GM23338 (cell line): ENCODE measurements around the gene MON2. TPM values are rescaled to one million over a fixed set of nuclear protein-coding genes. Genes with fewer than 3 reads are reported as not detected.

Experiments
- ATAC-seq: fragments of 200-7000 bp; cut with Tn5 transposase; 3 replicates; pipeline ENCODE4 v1.9.1; 2020
- DNase-seq: peaks from one replicate; pipeline ENCODE4 v3.0.0-alpha.2; 2015; ENCODE audit warnings: low spot score
- H2AFZ ChIP-seq: fragments of 200-600 bp; sonication (generic); 2 replicates; pipeline ENCODE4 v1.8.0; 2016; ENCODE audit warnings: antibody characterized with exemption, mild to moderate bottlenecking, moderate library complexity
- H3F3A ChIP-seq: fragments of 200-600 bp; sonication (generic); replicated peaks from 2 replicates; pipeline ENCODE4 v1.8.0; 2017; ENCODE audit warnings: antibody characterized with exemption, mixed run types, low read depth
- H3K27ac ChIP-seq: fragments of 200-600 bp; sonication (generic); 2 replicates; pipeline ENCODE4 v1.6.1; 2016; ENCODE audit warnings: low read depth
- H3K27me3 ChIP-seq: fragments of 200-600 bp; sonication (generic); 2 replicates; pipeline ENCODE4 v1.8.0; 2016; ENCODE audit warnings: mild to moderate bottlenecking, mixed run types, moderate library complexity; ENCODE audit not compliant: insufficient read depth
- H3K36me3 ChIP-seq: fragments of 200-600 bp; sonication (generic); 2 replicates; pipeline ENCODE4 v1.8.0; 2016; ENCODE audit warnings: mild to moderate bottlenecking; ENCODE audit not compliant: insufficient read depth
- H3K4me1 ChIP-seq: fragments of 200-600 bp; sonication (generic); 2 replicates; pipeline ENCODE4 v1.8.0; 2016; ENCODE audit warnings: mild to moderate bottlenecking, moderate library complexity; ENCODE audit not compliant: insufficient read depth
- H3K4me2 ChIP-seq: fragments of 200-600 bp; sonication (generic); 2 replicates; pipeline ENCODE4 v1.7.1; 2017; ENCODE audit warnings: mixed run types
- H3K4me3 ChIP-seq: fragments of 200-600 bp; sonication (generic); 2 replicates; pipeline ENCODE4 v1.6.1; 2016; ENCODE audit warnings: mixed run types
- H3K79me2 ChIP-seq: fragments of 200-600 bp; sonication (generic); replicated peaks from 2 replicates; pipeline ENCODE4 v1.8.0; 2017; ENCODE audit warnings: mild to moderate bottlenecking; ENCODE audit not compliant: insufficient read depth
- H3K9me2 ChIP-seq: fragments of 200-600 bp; sonication (generic); 2 replicates; pipeline ENCODE4 v1.8.0; 2017; ENCODE audit not compliant: insufficient read depth
- H4K20me1 ChIP-seq: fragments of 200-600 bp; sonication (generic); replicated peaks from 2 replicates; pipeline ENCODE4 v1.8.0; 2017; ENCODE audit warnings: mild to moderate bottlenecking; ENCODE audit not compliant: insufficient read depth
- H3K27ac Mint-ChIP-seq: 2 replicates; pipeline ENCODE4 v1.8.0; 2020; ENCODE audit warnings: inconsistent platforms, mild to moderate bottlenecking, moderate library complexity, mixed read lengths
- H3K27me3 Mint-ChIP-seq: 3 replicates; pipeline ENCODE4 v1.8.0; 2022; ENCODE audit warnings: low read depth, mild to moderate bottlenecking, moderate library complexity, mixed read lengths, inconsistent platforms; ENCODE audit not compliant: insufficient read depth, poor library complexity
- H3K36me3 Mint-ChIP-seq: 3 replicates; pipeline ENCODE4 v1.8.0; 2021; ENCODE audit warnings: low read depth, mild to moderate bottlenecking, inconsistent platforms, moderate library complexity, mixed read lengths
- H3K4me1 Mint-ChIP-seq: 3 replicates; pipeline ENCODE4 v1.8.0; 2020; ENCODE audit warnings: mild to moderate bottlenecking, inconsistent platforms, mixed read lengths
- H3K4me3 Mint-ChIP-seq: 3 replicates; pipeline ENCODE4 v1.8.0; 2021; ENCODE audit warnings: moderate library complexity, mild to moderate bottlenecking, inconsistent platforms, mixed read lengths
- H3K9me3 Mint-ChIP-seq: 3 replicates; pipeline ENCODE4 v1.8.0; 2020; ENCODE audit warnings: moderate library complexity, mild to moderate bottlenecking, inconsistent platforms, mixed read lengths
- CREB1 ChIP-seq: fragments of 250-450 bp; sonication (Bioruptor Pico); IDR thresholded peaks from 2 replicates; pipeline ENCODE4 v1.5.0; 2020; ENCODE audit warnings: low read depth, mild to moderate bottlenecking, moderate library complexity
- CTCF ChIP-seq, 2 experiments: fragments of 200-600 bp in 1 of 2; sonication (generic) in 1 of 2; conservative IDR thresholded peaks; 2 replicates each; pipeline versions ENCODE4 v1.5.1 to v1.6.1; 2016 to 2017; ENCODE audit warnings: antibody characterized with exemption in 2 of 2, low read depth in 2 of 2, mild to moderate bottlenecking in 2 of 2, moderate library complexity in 1 of 2
- ETS1 ChIP-seq: IDR thresholded peaks from 2 replicates; pipeline ENCODE4 v1.6.1; 2016; ENCODE audit warnings: antibody characterized with exemption
- EZH2 ChIP-seq: fragments of 200-600 bp; sonication (generic); IDR thresholded peaks from one replicate; pipeline ENCODE4 v1.8.0; 2017; ENCODE audit warnings: antibody characterized with exemption, mild to moderate bottlenecking, low read depth; ENCODE audit not compliant: unreplicated experiment
- EZH2phosphoT487 ChIP-seq: fragments of 200-600 bp; sonication (generic); IDR thresholded peaks from one replicate; pipeline ENCODE4 v1.8.1; 2018; ENCODE audit warnings: antibody characterized with exemption; ENCODE audit not compliant: unreplicated experiment
- JUNB ChIP-seq: IDR thresholded peaks from one replicate; pipeline ENCODE4 v1.6.1; 2016; ENCODE audit warnings: antibody characterized with exemption; ENCODE audit not compliant: unreplicated experiment
- NANOG ChIP-seq: IDR thresholded peaks from 2 replicates; pipeline ENCODE4 v1.6.1; 2016; ENCODE audit warnings: antibody characterized with exemption, borderline replicate concordance
- POLR2AphosphoS5 ChIP-seq: IDR thresholded peaks from 2 replicates; pipeline ENCODE4 v1.6.1; 2016; ENCODE audit warnings: antibody characterized with exemption, low read depth
- REST ChIP-seq: IDR thresholded peaks from one replicate; pipeline ENCODE4 v1.6.1; 2018; ENCODE audit warnings: antibody characterized with exemption; ENCODE audit not compliant: unreplicated experiment
- STAT1 ChIP-seq: IDR thresholded peaks from one replicate; pipeline ENCODE4 v1.6.1; 2016; ENCODE audit warnings: antibody characterized with exemption; ENCODE audit not compliant: unreplicated experiment
- ZNF114 ChIP-seq: fragments of 250-450 bp; sonication (Bioruptor Pico); IDR thresholded peaks from 2 replicates; pipeline ENCODE4 v1.5.0; 2020; ENCODE audit warnings: mild to moderate bottlenecking, moderate library complexity
- ZNF331 ChIP-seq: fragments of 250-450 bp; sonication (Bioruptor Pico); IDR thresholded peaks from 2 replicates; pipeline ENCODE4 v1.5.0; 2020; ENCODE audit warnings: low read depth, mild to moderate bottlenecking, moderate library complexity
- ZNF462 ChIP-seq: fragments of 250-450 bp; sonication (Bioruptor Pico); IDR thresholded peaks from 2 replicates; pipeline ENCODE4 v1.5.0; 2020; ENCODE audit warnings: mild to moderate bottlenecking, moderate library complexity
- polyA plus RNA-seq: library from polyadenylated mRNA; unstranded; fragments of >200 nt; fragmentation: Nextera tagmentation; extraction: Ambion mirVana; gene quantifications from 2 replicates; pipeline ENCODE4 v1.2.1, GENCODE V29; 2016
- total RNA-seq: library from RNA; depleted of rRNA; stranded (reverse); fragments of >200 nt; shearing (Covaris generic); gene quantifications from 2 replicates; pipeline ENCODE4 v1.2.3, GENCODE V29; 2014

The MON2 gene
- total and polyA plus RNA-seq, 2 experiments from 2014 or later, result 11.0 to 27.3 TPM

- H3K36me3 Mint-ChIP-seq, result peaks cover 5% of the 10 kb centered on the region; the same call in 2 of the 3 replicates
These were observed 76.7 kb downstream of the MON2 start for GRCh38 chr12:62543324-62543723.

More at GRCh38 chr12:62543324-62543723, 76.7 kb downstream of the MON2 start:
- Histone ChIP-seq H3K79me2 (no peaks in the 10 kb centered on the region), H3K4me2 (no peak overlapping the region), H3K4me3 (no peak overlapping the region), H2AFZ (no peak overlapping the region), H3K27ac (no peak overlapping the region; the same call in 1 of the 2 replicates), H3K9me2 (no peaks in the 10 kb centered on the region), H3K36me3 (peaks cover 6% of the 10 kb centered on the region; the same call in 1 of the 2 replicates), H3F3A (no peaks in the 10 kb centered on the region), H4K20me1 (no peaks in the 10 kb centered on the region), H3K27me3 (no peaks in the 10 kb centered on the region), H3K4me1 (no peaks in the 10 kb centered on the region)
- no peak for ATAC-seq
- Mint-ChIP-seq H3K9me3 (no peaks in the 10 kb centered on the region), H3K27me3 (no peaks in the 10 kb centered on the region), H3K27ac (no peak overlapping the region), H3K4me3 (no peak overlapping the region), H3K4me1 (no peaks in the 10 kb centered on the region)
- DNase-seq, result no peak
- TF ChIP-seq STAT1 (no peak), ZNF114 (CRISPR knock-in tag) (no peak), ETS1 (no peak), EZH2 (no peak), ZNF331 (no peak), EZH2phosphoT487 (no peak), POLR2AphosphoS5 (no peak), JUNB (no peak), REST (no peak), NANOG (no peak), ZNF462 (CRISPR knock-in tag) (no peak), CREB1 (CRISPR knock-in tag) (no peak), CTCF (conservative IDR thresholded peaks at IDR 0.05; ENCODE audit: low read depth in 2 of 2) (no peak)
